DMS 273 (cell line): ENCODE results near the gene TRIM25.

Experiments used
- DNase-seq: peaks from one replicate; lab custom pipeline; 2025; ENCODE audit not compliant: unreplicated experiment; lab: John Stamatoyannopoulos, UW

Gene TRIM25

DNA sequence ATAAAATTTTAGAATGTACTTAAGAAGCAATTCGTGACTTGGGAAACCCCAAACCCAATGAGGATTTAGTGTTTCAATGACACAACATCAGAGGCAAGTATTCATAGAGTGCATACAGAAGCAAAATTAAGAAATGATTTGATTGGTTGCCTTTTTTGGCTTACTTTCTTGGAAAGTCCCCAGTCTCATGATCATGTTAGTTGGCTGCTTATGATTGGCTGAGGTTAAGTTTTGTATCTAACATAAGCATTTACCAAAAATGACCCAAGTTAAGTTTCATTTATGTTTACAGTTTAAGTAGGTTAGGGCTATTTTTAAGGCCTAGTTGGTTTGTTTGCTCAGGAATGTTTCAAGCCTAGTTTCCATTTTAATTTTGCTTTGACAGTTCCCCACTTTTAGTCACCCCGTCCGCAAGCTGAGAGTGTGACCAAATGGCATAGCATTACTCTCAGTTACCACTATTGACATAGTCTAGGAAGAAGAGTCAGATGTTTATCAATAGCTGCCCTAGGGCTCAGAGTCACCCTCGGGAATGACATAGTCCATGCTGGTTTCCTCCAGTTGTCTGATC, 43.7 kb downstream of the TRIM25 start:
- DNase-seq = no peak

GRCh38 chr17:56868716-56869115, 45.1 kb downstream of the TRIM25 start:
- no peak for DNase-seq

DNA sequence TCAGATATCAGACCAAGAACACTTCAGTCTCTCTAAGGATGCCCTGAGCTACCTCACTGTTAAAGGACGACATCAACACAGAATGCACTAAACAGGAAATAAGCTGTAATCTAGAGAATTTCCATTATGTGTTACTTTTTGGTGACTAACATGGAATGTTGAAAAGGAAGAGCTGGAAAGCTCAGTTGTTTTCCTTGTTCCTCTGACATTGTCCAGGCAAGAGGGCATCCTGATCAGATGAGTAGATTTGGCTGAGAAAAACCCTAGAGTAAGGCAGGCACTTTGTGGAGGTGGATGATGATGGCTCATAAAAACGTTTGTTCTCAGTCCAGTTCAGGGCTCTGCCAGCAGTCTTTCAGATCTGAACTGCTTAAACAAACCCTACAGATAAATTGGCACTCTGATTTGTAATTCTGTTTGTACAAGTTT, 45.9 kb downstream of the TRIM25 start:
- DNase-seq = no peak

- DNase-seq = peak; percentile 7
Measured at GRCh38 chr17:56866496-56866895, 47.4 kb downstream of the TRIM25 start.

DNA sequence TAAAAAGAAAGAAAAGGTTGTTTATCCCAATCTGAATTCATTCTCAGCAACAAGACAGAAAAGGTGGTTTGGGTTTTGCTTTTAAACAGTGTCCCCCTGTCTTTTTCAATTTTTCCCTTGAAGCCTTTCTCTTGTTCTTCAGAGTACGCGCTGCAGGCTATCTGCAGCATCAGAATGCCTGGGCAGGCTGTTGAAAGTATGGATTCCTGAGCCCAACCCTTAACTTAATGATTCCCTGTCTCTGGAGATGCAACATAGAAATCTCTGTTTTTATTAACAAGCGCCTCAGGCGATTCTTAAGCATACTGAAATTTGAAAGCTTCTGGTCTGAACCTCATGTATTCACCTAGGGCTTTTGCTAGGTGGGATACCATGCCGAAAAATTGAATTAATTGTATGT, 47.8 kb downstream of the TRIM25 start:
- DNase-seq = no peak

- DNase-seq = no peak
Measured at GRCh38 chr17:56863974-56864373, 49.9 kb downstream of the TRIM25 start.

GRCh38 chr17:56861899-56862298, 52.0 kb downstream of the TRIM25 start:
- no peak for DNase-seq

GRCh38 chr17:56851008-56851407, 62.8 kb downstream of the TRIM25 start:
- DNase-seq = no peak

DNA sequence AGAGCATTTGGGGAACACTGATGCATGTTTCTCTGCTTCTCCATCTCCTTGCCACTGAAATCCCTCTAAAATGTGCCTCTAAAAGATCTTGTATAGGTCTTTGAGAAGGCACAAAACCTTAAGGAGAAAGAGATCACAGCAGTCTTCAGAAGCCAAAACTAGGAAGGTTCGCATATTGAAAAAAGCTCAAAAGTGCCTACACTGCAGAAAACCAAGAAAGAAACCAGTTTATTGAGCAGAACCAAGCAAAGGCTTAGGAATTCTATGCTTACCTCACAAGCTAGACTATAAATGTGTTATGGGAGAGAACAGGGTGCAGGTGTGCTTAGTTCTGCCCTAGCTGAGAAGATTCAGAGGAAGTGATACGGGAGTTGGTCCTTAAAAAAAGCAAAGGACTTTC, 63.3 kb downstream of the TRIM25 start:
- no peak for DNase-seq

DNA sequence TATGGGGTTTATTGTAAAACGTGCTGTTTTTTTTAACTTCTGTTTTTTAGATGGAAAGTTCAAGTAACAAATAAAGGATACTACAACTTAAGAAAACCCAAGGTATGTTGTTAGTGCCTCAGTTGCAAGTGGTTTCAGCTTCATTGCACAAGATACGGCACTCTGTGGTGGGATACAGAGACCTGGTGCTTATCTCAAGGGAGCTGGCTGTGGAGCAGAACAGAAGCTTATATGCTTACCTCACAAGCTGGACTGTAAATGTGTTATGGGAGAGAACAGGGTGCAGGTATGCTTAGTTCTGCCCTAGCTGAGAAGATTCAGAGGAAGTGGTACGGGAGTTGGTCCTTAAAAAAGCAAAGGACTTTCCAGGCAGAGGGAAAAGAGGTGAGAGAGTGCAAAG, 64.7 kb downstream of the TRIM25 start:
- DNase-seq = no peak

DNA sequence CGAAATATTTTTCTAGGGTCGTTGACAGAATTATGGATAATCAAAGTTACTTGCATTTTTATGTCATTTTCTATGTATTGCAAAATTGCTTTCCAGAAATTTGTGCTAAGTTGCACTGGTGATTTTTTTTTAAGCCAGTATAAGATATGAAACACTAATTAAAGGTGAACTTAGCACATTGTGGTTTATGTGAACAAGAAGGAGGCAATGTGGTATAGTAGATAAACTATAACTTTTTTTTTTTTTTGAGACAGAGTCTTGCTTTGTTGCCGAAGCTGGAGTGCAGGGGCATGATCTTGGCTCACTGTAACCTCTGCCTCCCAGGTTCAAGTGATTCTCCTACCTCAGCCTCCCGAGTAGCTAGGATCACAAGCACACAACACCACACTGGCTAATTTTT, 66.7 kb downstream of the TRIM25 start:
- DNase-seq = no peak

- DNase-seq = no peak
Measured at GRCh38 chr17:56845934-56846333, 67.9 kb downstream of the TRIM25 start.

- DNase-seq = no peak
Measured at GRCh38 chr17:56842577-56842976, 71.3 kb downstream of the TRIM25 start.

DNA sequence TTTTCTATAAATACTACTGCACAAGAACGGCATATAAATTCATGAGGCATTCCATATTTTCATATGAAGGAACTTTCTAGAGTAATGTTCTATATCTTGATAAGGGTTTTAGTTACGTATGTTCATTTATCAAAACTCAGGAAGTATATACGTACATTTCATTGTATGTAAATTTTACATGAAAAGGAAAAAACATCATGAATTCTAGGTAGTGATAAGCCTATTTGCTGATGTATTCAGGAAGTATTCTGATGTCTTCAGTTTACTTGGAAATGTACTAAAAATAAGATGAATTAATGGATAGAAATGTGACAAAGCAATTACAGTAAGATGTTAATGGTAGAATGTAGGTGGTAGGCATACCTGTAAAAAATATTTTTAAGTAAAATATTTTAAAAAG, 75.2 kb downstream of the TRIM25 start:
- no peak for DNase-seq
